HG03064 (cell line): ENCODE data around the gene LAMTOR2.
"Not testable (repeated sequence)": the region's sequence is repeated elsewhere in the genome, so short reads cannot be mapped to it uniquely, and the experiment has no call there.

Experiments used
- ATAC-seq: cut with Tn5 transposase; IDR thresholded peaks from one replicate; pipeline ENCODE4 v1.9.1; 2021; ENCODE audit warnings: low read depth; ENCODE audit not compliant: unreplicated experiment

LAMTOR2 gene

DNA sequence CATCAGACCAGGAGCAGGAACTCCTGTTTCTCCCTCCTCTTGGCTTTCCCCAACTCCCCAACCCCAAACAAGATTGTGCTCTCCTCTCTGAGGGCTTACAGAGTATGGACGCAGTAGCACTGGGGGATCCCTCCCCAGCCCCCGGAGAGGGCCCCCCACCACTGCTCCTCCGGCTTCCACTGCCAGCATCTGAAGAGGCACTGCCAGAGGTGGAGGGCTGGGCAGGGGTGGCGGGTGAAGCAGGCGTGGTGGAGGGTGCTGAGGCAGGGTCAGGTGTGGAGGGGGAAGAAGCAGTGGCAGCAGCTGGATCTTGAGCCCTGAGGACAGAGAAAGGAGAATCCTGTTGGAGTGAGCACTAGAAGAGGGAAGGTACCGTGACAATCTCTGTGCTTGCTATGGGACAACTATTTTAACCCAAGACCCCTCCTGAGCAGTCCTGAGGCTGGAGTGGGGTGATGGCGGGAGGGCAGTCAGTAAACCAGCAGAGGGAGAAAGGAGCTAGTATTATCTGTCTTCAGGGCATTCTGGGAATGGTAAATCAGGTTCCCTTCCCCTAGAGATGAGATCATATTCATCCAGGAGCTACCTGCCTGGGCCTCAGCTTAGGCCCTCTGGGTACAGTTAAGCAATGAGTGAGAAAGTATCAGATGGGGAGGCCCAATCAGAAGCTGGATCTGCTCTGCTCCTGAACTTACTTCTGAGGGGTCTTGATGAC, 3.4 kb upstream of the LAMTOR2 start:
- ATAC-seq = no peak

DNA sequence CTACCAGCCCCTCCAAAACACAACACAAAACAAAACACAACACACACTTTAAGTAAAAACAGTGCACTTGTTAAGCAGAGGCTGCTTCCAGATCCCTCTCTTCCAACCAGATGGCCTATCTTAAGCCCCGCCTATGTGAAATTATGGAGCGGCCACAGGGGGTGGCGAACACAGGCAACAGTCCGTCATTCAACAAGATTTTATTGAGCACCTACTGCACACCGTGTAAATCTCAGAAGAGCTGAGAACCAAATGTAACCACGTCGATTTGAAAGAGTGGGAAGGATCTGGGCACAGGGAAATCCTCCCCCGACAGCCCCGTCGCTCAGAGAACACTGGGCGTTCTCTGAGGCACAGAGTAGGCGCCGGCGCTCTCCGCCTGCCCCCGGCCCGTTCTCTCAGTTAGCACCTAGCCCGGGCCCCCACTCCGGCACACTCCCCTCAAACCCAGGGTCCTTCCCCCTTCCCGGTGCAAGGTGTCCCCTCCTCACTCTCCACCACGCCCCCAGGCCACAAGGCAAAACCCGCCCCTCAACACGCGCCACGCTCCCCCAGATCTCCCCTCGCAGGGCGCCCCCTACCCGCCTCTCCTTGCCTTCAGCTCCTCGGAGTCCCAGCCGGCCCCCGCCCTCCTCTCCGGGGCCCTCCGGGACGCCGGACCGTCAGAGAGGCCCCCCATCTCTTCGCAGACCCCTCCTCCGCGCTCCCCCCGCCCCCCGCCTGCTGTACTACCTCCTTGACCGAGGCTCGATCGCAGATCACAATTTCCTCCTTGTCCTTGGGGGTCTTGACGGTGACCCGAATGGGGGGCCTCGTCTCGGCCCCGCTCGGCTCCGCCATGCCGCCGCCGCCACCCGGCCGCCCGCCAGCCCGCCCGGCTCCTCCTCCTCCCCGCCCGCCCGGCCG, 1.5 kb upstream of the LAMTOR2 start:
- no peak for ATAC-seq

DNA sequence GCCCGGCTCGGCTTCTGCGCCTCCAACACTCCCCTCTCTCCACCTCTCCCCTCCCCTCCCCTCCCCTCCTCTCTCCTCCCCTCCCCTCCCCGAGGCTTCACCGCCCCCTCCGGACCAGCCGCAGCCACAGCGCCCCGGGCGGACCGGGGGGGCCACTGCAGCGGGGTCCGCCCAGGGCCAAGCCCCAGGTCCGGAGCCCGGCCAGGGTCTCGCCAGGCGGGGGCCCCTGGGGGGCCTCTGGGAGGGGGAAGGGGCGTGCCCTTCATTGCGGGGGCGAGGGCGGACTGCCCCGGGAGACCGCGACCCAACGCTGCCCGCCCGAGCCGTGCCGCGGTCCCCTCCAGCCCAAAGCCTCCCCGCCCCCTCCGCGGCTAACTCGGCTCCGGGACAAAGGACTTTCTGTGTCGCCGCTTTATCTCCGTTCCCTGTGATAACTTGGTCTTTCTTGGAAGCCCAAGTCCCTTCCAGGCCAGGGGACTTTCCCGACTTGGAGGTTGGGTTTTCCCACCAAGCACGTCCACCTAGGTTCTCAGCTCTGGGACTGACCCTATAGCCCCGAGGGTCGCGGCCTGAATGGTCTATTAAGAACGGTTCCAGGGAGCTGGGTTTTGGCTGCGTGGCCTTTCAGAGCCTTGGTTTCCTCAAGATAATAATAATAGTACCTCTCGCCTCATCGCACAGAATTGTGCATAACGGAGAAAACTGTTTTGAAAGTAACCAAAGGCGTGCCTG, 648 bp upstream of the LAMTOR2 start, which contains the start of gene UBQLN4:
UBQLN4 (minus strand) TSS at position 31 of the 732 bp plus-strand sequence. CDS start 97 bp downstream, outside the sequence.
- no peak for ATAC-seq

DNA sequence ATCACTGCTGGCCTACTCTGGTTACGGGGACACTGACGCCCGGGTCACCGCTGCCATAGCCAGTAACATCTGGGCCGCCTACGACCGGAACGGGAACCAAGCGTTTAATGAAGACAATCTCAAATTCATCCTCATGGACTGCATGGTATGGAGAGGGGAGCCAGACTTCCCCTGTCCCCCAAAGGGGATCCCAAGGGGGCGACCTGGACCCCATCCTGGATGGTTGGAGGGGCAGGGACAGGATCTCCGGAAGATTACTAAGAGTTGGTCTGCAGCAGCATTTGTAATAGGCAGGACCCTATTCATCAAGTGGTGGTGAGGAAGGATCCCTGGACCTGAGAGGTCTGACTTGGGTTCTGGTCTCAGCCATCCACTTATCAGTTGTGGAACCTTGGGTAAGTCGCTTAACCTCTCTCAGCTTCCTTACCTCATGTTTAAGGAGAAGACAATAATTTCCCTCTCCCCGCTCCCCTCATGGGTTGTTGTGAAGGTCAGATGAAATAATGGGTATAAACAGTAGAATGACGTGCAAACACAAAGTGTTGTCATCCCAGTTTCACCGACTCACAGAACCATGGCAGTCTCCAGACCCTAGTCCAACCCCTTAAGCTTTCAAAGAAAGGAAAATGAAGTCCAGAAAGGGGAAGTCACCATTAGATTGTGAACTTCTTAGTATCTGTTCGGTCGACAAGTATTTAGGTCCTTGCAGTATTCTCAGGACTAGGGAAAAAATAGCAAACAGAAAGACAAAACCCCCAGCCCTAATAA, 883 bp downstream of the LAMTOR2 start:
- ATAC-seq = no peak

DNA sequence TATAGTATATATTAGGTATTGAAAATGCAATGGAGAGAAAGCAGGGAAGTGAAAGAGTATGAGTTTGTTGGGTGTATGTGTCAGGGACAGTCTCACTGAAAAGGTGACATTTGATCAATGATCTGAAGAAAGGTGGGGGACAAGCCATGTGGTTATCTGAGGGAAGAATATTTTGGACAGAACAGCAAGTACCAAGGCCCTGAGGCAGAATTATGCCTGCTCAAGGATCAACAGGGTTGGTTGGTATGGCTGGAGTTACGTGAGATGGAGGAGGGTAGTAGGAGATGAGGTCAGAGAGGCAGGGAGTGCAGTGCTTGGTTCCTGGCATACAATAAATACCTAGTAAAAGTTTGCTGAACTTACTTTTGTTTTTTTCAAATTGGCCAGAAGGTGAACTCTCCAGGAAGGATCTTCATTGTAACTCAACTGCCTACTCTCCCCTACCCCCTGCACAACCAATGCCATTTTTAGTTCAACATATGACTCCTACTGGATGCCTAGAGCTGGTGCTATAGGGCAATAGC, 1.8 kb downstream of the LAMTOR2 start:
- ATAC-seq = no peak

DNA sequence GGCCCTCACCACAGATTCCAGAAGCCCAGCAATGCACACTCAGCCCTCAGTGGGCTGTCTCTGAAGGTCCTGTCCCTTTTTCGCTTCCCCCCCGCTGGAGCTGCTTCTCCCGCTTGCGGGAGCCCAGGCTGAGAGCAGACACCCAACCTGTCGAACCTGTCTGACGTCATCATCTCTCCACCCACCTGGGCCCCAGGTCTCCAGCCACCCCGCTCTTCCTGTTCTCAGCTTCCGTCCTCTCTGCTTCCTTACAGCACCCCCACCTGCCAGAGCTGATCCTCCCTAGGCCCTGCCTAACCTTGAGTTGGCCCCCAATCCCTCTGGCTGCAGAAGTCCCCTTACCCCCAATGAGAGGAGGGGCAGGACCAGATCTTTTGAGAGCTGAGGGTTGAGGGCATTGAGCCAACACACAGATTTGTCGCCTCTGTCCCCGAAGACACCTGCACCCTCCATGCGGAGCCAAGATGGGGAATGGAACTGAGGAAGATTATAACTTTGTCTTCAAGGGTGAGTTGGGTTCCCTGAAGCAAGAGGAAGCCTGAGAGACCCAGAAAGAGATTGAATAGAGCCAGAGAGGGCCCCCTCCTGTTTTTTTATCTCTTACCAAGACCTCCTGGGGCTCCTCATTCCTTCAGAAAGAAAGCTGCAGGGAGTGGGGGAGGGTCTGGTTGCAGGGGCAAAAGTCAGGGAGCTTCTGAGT, 6.5 kb downstream of the LAMTOR2 start, which contains the start of gene RAB25:
RAB25 (plus strand) TSS at position 224 of the 700 bp plus-strand sequence; CDS start at position 465, 241 bp downstream.
- ATAC-seq = no peak

DNA sequence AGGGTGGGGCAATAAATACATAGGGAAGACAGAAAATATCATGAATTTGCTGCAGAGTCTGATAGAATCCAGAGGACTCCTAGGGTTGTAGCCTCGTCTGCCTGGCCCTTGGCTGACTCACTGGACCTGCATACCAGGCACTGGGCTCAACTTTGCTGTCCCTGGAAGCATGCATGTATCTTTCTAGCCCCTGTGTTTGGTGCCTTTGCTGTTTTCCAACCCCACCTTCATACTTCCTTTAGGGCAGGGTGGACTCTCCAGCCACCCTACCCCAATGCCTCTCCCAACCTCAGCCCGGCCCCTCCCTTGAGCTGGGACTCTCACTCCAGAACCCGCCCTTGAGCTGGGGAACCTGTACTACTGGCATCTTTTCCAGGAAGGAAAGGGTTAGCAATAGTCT, 7.6 kb downstream of the LAMTOR2 start:
- no peak for ATAC-seq

DNA sequence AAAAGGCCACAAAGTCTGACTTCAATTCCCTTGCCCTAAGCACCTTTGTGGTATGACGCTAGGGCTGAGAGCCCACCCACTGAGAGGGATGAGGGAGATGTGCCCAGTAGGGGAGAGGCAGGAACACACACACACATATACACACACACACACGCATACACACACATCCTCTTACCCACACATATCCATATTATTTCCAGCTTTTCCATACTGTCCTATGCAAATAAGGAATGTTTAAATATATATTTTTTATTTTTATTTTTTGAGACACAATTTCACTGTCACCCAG, 9.4 kb downstream of the LAMTOR2 start:
- ATAC-seq = no peak

DNA sequence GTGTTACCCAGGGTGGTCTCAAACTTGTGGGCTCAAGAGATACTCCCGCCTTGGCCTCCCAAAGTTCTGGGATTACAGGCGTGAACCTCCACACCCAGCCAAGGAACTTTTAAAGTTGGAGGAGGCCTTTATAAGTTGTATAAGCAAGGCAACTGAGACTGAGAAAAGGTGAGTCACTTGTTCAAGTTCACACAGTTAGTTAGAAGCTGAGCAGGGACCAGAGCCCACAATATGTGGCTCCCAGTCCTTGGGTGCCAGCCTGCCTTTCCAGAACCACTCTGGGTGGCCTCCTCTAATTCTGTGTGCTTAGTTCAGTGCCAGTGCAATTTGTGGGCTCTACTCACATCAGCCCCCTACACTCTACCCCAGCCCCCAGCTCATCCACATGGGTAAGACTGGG, 10.0 kb downstream of the LAMTOR2 start:
- ATAC-seq = no peak

DNA sequence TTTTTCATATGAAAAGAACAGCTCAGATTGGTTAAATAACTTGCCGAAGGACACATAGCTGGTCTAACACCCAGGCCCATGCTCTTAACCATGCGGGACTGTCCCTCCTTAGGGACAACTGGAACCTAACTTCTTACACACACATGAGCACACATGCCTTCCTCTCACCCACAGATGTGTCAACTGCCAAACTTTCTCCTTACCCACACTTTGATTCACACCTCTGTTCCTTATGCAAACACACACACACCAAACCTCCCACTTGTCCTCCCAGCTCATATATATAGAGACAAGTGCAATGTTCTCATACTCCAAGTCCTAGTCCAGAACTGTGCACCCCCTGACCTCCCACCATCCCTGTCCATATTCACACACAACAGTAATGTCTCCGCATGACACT, 10.6 kb downstream of the LAMTOR2 start:
- no peak for ATAC-seq

DNA sequence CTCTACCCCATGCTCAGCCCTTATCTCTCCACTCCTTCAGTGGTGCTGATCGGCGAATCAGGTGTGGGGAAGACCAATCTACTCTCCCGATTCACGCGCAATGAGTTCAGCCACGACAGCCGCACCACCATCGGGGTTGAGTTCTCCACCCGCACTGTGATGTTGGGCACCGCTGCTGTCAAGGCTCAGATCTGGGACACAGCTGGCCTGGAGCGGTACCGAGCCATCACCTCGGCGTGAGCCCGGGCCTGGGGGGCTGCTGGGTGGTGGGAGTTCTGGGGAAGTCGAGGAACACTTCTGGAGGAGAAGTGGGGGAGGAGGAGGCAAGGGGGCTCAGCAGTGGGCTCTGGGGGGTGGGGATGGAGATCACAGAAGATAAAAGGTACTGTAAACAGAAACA, 11.3 kb downstream of the LAMTOR2 start:
- ATAC-seq = no peak

DNA sequence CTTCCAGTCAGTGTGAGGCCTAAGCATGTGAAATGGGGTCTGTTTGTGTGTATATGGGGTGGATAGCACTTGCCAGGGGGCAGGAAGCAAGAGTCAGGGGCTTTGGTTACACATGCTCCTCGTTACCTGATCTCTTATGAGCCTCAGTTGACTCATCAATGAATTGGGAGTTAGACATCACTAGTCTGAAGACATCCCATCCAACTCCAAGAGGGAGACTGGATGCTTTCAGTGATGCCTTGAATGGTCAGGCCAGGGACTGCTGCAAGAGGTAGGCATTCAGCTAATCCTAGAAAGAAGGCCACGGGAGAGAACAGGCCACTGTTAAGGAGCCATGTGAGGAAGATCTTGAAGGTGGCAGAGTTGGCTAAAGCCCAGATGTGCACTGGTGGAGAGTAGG, 12.7 kb downstream of the LAMTOR2 start:
- no peak for ATAC-seq

DNA sequence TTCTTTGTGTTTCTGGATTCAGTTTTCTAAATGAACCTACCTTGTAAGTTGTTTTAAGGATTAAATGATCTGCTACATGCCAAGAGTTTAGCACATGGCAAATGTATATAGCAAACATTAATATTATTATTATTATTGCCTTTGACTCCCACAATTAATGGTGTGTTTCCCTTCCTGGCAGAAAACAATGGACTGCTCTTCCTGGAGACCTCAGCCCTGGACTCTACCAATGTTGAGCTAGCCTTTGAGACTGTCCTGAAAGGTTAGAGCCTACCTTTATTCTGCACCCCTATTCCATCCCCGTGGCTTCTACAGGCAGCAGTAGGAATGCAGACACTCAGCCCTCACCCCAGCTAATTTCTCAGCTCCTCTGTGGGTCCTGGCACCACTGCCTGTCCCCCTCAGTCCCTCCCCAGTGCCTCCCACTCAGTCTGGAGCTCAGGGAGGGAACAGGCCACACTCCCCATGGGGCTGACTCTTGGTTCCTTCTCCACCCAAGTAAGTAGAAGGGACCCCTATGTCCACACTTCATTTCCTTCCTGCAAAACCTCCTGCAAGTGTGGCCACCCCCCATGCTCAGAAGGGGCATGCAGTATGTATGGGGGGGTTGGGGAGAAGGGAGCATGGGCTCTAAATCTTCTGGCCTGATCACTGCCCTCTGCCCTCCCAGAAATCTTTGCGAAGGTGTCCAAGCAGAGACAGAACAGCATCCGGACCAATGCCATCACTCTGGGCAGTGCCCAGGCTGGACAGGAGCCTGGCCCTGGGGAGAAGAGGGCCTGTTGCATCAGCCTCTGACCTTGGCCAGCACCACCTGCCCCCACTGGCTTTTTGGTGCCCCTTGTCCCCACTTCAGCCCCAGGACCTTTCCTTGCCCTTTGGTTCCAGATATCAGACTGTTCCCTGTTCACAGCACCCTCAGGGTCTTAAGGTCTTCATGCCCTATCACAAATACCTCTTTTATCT, 15.2 kb downstream of the LAMTOR2 start:
- ATAC-seq = no peak

DNA sequence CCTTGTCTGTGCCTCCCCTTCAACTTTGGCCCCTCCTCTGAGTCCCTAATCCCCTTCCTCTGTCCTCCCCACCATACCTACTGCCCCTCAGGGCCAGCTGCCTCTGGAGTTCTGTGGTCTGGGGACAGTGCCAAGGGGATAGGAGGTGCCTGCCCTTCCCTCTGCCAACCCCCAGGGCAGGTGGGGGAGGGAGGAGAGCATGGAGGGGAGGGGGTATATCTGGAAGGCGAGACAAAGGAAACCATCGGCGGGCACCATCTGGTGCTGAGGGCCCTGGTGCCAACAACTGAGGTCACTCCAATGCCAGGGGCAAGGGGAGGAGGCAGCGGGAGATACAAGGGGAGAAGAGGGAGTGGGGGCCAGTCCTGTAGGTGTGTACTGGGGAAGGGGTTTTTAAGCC, 16.0 kb downstream of the LAMTOR2 start:
- ATAC-seq = no peak

DNA sequence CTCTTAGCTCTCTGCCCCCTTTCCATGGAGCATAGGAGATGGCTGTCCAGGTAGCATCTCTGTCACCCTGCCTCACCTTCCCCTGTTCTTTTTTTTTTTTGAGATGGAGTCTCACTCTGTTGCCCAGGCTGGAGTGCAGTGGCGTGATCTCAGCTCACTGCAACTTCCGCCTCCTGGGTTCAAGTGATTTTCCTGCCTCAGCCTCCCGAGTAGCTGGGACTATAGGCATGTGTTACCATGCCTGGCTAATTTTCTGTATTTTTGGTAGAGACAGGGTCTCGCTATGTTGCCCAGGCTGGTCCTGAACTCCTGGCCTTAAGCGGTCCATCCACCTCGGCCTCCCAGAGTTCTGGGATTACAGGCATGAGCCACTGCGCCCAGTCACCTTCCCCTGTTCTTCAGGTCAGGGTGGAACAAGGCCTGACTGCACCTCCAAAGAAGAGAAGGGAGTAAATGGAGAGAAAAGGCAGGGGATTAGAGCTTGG, 16.8 kb downstream of the LAMTOR2 start:
- not testable (repeated sequence) for ATAC-seq

DNA sequence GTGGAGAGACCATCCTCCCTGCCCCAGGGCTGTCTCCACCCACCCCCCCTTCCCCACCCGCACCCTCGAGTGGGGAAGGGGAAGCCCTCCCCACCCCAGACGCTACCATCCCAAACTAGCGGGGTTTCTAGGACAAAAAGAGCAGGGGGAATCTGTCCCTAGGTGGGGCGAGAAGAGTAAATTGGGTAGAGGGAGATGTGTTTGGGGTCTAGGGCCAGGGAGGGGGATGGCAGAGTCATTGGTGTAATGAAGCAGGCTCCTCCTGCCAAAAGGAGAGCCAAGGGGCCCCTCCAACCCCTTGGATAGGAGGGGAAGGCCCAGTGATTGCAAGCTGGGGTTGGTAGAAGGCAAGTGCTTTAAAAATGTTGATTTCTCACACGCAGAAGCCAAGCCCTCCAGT, 17.7 kb downstream of the LAMTOR2 start:
- no peak for ATAC-seq

DNA sequence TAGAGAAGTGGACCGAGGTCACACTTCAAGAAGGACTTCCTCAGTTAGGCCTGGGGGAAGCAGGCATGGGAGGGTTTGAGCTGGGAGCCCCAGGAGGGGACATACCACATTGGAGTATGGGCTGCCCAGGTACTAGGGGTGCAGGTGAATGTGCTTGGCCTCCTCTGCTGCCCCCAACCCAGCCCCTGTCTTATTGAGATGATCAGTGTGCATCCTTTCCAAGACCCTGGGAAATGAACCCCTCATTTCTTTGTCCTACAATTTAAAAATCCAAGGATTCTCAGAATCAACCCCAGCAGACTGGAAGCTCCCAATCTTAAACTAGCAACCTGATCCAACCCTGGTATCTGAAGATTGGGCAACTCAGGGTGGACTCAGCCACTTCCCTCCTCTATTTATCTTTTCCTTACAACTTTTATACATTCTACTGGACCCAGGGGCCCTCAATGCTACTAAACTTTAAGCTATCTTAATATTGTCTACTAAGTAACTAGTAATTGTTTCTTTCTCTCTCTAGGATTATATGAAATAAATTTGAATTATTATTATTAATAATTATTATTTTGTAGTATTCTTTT, 18.6 kb downstream of the LAMTOR2 start:
- no peak for ATAC-seq

DNA sequence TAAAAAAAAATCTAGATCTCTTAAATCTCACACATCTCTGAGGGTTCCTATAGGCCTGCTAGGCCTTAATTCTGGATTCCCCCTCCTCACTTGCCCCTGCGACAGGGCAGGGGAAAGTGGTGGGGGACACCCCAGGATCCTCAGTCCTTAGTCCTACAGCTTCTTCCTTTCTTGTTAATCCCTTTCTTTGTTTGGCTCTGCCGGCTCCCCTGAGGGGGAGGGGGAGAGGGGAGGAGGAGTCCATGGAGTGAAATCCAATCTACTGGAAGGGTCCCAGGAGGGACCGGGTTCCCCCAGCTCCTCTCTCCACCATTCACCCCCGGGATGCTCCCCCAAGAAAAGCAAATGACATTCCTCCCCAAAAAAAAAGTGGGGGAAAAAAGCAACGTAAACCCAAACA, 19.2 kb downstream of the LAMTOR2 start:
- no peak for ATAC-seq
